ENCODE data around the gene SDHAF2. TPM values are rescaled to one million over a fixed set of nuclear protein-coding genes. Genes with fewer than 3 reads are reported as not detected.

Gene SDHAF2
- total and polyA plus RNA-seq, 9 of the 15 experiments (the other 6 are each of a cell fraction or from before 2014, with no cell fraction given): 21.2 to 144 (median 40.4) TPM

DNA sequence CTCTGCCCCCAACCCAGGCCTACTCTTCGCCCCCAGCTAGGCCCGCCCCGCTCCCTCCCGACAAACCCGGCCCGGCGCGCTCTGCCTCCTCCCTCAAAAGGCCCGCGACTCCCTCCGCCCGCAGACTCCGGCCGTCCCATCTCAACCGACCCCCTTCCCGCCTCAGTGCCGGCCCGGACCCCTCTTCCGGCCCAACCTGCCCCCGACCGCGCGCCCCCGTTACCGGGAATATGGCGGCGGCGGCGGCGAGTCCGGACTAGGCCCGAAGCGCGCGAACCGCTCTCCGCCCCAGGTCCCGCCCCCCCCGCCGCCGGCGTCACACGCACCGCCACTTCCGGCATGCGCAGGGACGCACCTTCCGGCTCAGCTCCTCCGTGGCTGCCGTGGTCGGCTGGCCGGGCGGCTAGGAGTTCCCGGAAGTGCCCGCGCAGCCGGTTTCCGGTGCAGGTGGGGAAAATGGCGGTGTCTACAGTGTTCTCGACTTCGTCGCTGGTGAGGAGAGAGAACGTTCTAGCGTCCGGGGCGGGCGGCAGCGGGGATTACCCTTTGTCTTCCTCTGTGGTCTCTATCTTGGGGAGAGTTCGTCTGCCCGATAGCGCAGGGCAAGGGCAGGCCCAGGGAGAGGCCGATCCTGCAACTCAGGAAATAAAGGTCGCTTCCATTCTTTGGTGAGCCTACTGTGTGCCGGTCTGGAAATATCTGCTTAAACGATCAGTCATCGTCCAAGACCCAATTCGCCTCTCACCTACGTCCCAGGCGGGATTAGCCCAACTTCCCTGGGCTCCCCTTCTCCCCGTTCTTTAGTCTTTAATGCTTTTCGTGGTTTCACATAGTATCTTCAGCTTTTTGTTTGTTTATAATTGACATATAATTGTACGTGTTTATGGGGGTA lies at the start of gene SDHAF2, which contains the start of gene CPSF7 (continued):
- TF ChIP-seq, protein P1, sequence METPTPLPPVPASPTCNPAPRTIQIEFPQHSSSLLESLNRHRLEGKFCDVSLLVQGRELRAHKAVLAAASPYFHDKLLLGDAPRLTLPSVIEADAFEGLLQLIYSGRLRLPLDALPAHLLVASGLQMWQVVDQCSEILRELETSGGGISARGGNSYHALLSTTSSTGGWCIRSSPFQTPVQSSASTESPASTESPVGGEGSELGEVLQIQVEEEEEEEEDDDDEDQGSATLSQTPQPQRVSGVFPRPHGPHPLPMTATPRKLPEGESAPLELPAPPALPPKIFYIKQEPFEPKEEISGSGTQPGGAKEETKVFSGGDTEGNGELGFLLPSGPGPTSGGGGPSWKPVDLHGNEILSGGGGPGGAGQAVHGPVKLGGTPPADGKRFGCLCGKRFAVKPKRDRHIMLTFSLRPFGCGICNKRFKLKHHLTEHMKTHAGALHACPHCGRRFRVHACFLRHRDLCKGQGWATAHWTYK (CRISPR knock-in tag; IDR thresholded peaks at IDR 0.05): peak; percentile 99
- TF ChIP-seq DDX20 (tag; IDR thresholded peaks at IDR 0.05; ENCODE audit: low read depth) (no peak), SIX5 (IDR thresholded peaks at IDR 0.05; ENCODE audit: borderline replicate concordance in 1 of 2, insufficient read depth in 1 of 2, low read depth in 1 of 2, low read length in 2 of 2) (0 out of 4 replicates have a peak, but pooled peaks of 1 of the 2 experiments have one; percentile 5), MAFK (IDR thresholded peaks at IDR 0.05; ENCODE audit: low read length) (no peak), HCFC1 (IDR thresholded peaks at IDR 0.05; ENCODE audit: low read depth, low read length) (peak; percentile 70), GTF2F1 (IDR thresholded peaks at IDR 0.05; ENCODE audit: low read depth, low read length) (peak; percentile 73; the same call in 1 of the 2 replicates), ZNF146 (CRISPR knock-in tag; IDR thresholded peaks at IDR 0.05; ENCODE audit: unreplicated experiment) (no peak), SLC30A9 (CRISPR knock-in tag; IDR thresholded peaks at IDR 0.05) (no peak), ZNF174 (CRISPR knock-in tag; IDR thresholded peaks at IDR 0.05) (no peak), SREBF1 (IDR thresholded peaks at IDR 0.05; ENCODE audit: borderline replicate concordance, low read depth, low read length) (0 out of 2 replicates have a peak, but pooled peaks have one; percentile 13), KLF6 (CRISPR knock-in tag; IDR thresholded peaks at IDR 0.05; ENCODE audit: borderline replicate concordance) (no peak), HMG20B (CRISPR knock-in tag; IDR thresholded peaks at IDR 0.05) (no peak)
- TF ChIP-seq, protein P2, sequence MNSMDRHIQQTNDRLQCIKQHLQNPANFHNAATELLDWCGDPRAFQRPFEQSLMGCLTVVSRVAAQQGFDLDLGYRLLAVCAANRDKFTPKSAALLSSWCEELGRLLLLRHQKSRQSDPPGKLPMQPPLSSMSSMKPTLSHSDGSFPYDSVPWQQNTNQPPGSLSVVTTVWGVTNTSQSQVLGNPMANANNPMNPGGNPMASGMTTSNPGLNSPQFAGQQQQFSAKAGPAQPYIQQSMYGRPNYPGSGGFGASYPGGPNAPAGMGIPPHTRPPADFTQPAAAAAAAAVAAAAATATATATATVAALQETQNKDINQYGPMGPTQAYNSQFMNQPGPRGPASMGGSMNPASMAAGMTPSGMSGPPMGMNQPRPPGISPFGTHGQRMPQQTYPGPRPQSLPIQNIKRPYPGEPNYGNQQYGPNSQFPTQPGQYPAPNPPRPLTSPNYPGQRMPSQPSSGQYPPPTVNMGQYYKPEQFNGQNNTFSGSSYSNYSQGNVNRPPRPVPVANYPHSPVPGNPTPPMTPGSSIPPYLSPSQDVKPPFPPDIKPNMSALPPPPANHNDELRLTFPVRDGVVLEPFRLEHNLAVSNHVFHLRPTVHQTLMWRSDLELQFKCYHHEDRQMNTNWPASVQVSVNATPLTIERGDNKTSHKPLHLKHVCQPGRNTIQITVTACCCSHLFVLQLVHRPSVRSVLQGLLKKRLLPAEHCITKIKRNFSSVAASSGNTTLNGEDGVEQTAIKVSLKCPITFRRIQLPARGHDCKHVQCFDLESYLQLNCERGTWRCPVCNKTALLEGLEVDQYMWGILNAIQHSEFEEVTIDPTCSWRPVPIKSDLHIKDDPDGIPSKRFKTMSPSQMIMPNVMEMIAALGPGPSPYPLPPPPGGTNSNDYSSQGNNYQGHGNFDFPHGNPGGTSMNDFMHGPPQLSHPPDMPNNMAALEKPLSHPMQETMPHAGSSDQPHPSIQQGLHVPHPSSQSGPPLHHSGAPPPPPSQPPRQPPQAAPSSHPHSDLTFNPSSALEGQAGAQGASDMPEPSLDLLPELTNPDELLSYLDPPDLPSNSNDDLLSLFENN (IDR thresholded peaks at IDR 0.05; ENCODE audit: low read depth in 2 of 2, low read length in 2 of 2): peak in 1 of 2 experiments; percentile 40; a peak in 1 of 4 replicates
- TF ChIP-seq, protein P3, sequence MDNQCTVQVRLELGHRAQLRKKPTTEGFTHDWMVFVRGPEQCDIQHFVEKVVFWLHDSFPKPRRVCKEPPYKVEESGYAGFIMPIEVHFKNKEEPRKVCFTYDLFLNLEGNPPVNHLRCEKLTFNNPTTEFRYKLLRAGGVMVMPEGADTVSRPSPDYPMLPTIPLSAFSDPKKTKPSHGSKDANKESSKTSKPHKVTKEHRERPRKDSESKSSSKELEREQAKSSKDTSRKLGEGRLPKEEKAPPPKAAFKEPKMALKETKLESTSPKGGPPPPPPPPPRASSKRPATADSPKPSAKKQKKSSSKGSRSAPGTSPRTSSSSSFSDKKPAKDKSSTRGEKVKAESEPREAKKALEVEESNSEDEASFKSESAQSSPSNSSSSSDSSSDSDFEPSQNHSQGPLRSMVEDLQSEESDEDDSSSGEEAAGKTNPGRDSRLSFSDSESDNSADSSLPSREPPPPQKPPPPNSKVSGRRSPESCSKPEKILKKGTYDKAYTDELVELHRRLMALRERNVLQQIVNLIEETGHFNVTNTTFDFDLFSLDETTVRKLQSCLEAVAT (IDR thresholded peaks at IDR 0.05): peak; percentile 61 to 72; a peak in 2 of 4 replicates
- TF ChIP-seq, protein P4, sequence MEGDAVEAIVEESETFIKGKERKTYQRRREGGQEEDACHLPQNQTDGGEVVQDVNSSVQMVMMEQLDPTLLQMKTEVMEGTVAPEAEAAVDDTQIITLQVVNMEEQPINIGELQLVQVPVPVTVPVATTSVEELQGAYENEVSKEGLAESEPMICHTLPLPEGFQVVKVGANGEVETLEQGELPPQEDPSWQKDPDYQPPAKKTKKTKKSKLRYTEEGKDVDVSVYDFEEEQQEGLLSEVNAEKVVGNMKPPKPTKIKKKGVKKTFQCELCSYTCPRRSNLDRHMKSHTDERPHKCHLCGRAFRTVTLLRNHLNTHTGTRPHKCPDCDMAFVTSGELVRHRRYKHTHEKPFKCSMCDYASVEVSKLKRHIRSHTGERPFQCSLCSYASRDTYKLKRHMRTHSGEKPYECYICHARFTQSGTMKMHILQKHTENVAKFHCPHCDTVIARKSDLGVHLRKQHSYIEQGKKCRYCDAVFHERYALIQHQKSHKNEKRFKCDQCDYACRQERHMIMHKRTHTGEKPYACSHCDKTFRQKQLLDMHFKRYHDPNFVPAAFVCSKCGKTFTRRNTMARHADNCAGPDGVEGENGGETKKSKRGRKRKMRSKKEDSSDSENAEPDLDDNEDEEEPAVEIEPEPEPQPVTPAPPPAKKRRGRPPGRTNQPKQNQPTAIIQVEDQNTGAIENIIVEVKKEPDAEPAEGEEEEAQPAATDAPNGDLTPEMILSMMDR (IDR thresholded peaks at IDR 0.05 in 2 of 3, conservative IDR thresholded peaks at IDR 0.05 in 1 of 3; ENCODE audit: insufficient read depth in 2 of 3, low read depth in 1 of 3, low read length in 3 of 3): no peak
